SJCRH30 (cell line): ENCODE measurements around the gene GPR132. TPM values are rescaled to one million over a fixed set of nuclear protein-coding genes. Genes with fewer than 3 reads are reported as not detected.
"Not testable (repeated sequence)": the region's sequence is repeated elsewhere in the genome, so short reads cannot be mapped to it uniquely, and the experiment has no call there.

Experiments
- DNase-seq, 2 experiments: peaks; one replicate each; pipeline ENCODE4 v3.0.0-alpha.2; 2015 to 2020
- H3K27ac ChIP-seq: fragments of 250-450 bp; sonication (Bioruptor Pico); 2 replicates; pipeline ENCODE4 v1.5.1; 2020; ENCODE audit warnings: mild to moderate bottlenecking, moderate library complexity
- H3K27me3 ChIP-seq: fragments of 250-450 bp; sonication (Bioruptor Pico); 2 replicates; pipeline ENCODE4 v1.5.1; 2020; ENCODE audit warnings: mild to moderate bottlenecking, moderate library complexity
- H3K36me3 ChIP-seq: fragments of 250-450 bp; sonication (Bioruptor Pico); 2 replicates; pipeline ENCODE4 v1.5.1; 2020; ENCODE audit warnings: mild to moderate bottlenecking, moderate library complexity
- H3K4me1 ChIP-seq: fragments of 250-450 bp; sonication (Bioruptor Pico); 2 replicates; pipeline ENCODE4 v1.5.1; 2020; ENCODE audit warnings: mild to moderate bottlenecking, moderate library complexity
- H3K4me3 ChIP-seq: fragments of 250-450 bp; sonication (Bioruptor Pico); 2 replicates; pipeline ENCODE4 v1.5.1; 2020; ENCODE audit warnings: mild to moderate bottlenecking, moderate library complexity
- H3K9me3 ChIP-seq: fragments of 250-450 bp; sonication (Bioruptor Pico); replicated peaks from 2 replicates; pipeline ENCODE4 v1.5.1; 2020; ENCODE audit warnings: mild to moderate bottlenecking, moderate library complexity
- total RNA-seq: library from RNA; depleted of rRNA; stranded (reverse); fragments of >200 nt; shearing (Covaris generic); gene quantifications from 2 replicates; pipeline ENCODE4 v1.2.3, GENCODE V29; 2014

GPR132 gene
- total RNA-seq, 1 experiment from 2014 or later = 0.40 TPM

- Histone ChIP-seq H3K4me3 (no peak overlapping the region), H3K27ac (no peak overlapping the region)
These were observed 21.6 kb upstream of the GPR132 start for GRCh38 chr14:105086833-105087307.

GRCh38 chr14:105085766-105086165, 20.5 kb upstream of the GPR132 start:
- H3K4me3 ChIP-seq = no peak overlapping the region
- no peaks in the 10 kb centered on the region for H3K27me3 ChIP-seq
- no peak overlapping the region for H3K27ac ChIP-seq
- H3K9me3 ChIP-seq = no peaks in the 10 kb centered on the region
- H3K4me1 ChIP-seq = peaks cover 6% of the 10 kb centered on the region
- DNase-seq = no peak
- H3K36me3 ChIP-seq = no peaks in the 10 kb centered on the region

More at GRCh38 chr14:105086833-105087307, 21.6 kb upstream of the GPR132 start:
- H3K36me3 ChIP-seq = no peaks in the 10 kb centered on the region
- peaks cover 11% of the 10 kb centered on the region for H3K4me1 ChIP-seq
- no peaks in the 10 kb centered on the region for H3K27me3 ChIP-seq
- DNase-seq = peak in 1 of 2 experiments; percentile 47
- H3K9me3 ChIP-seq = no peaks in the 10 kb centered on the region

- H3K4me3 ChIP-seq = no peak overlapping the region
- no peaks in the 10 kb centered on the region; the same call in 1 of the 2 replicates for H3K9me3 ChIP-seq
- peaks cover 3% of the 10 kb centered on the region for H3K4me1 ChIP-seq
- peak in 1 of 2 experiments; percentile 39 for DNase-seq
- H3K27me3 ChIP-seq = no peaks in the 10 kb centered on the region
- no peak overlapping the region for H3K27ac ChIP-seq
- H3K36me3 ChIP-seq = no peaks in the 10 kb centered on the region
These were observed 19.7 kb upstream of the GPR132 start for GRCh38 chr14:105084741-105085571.

GRCh38 chr14:105083926-105084685, 18.9 kb upstream of the GPR132 start:
- DNase-seq = no peak
- Histone ChIP-seq H3K27ac (no peak overlapping the region), H3K4me3 (no peak overlapping the region), H3K4me1 (peaks cover 3% of the 10 kb centered on the region), H3K27me3 (no peaks in the 10 kb centered on the region), H3K36me3 (no peaks in the 10 kb centered on the region), H3K9me3 (no peaks in the 10 kb centered on the region; the same call in 1 of the 2 replicates)

- no peaks in the 10 kb centered on the region; the same call in 1 of the 2 replicates for H3K9me3 ChIP-seq
- no peak overlapping the region for H3K4me3 ChIP-seq
- H3K27me3 ChIP-seq = no peaks in the 10 kb centered on the region
- no peak overlapping the region for H3K27ac ChIP-seq
- no peak for DNase-seq
- no peaks in the 10 kb centered on the region for H3K36me3 ChIP-seq
- no peaks in the 10 kb centered on the region; the same call in none of the 2 replicates for H3K4me1 ChIP-seq
These were observed 17.5 kb upstream of the GPR132 start for GRCh38 chr14:105082703-105083102.

GRCh38 chr14:105081473-105081872, 16.2 kb upstream of the GPR132 start:
- H3K4me1 ChIP-seq, H3K27ac ChIP-seq, H3K36me3 ChIP-seq, H3K9me3 ChIP-seq, DNase-seq, H3K27me3 ChIP-seq, H3K4me3 ChIP-seq: not testable (repeated sequence)

- no peak for DNase-seq
These were observed 14.9 kb upstream of the GPR132 start for GRCh38 chr14:105080161-105080560.

GRCh38 chr14:105078294-105078693, 13.1 kb upstream of the GPR132 start:
- no peaks in the 10 kb centered on the region for H3K27me3 ChIP-seq
- no peaks in the 10 kb centered on the region; the same call in 1 of the 2 replicates for H3K9me3 ChIP-seq
- H3K4me1 ChIP-seq = peaks cover 14% of the 10 kb centered on the region; the same call in 1 of the 2 replicates
- no peak overlapping the region for H3K4me3 ChIP-seq
- no peak for DNase-seq
- H3K27ac ChIP-seq = no peak overlapping the region
- H3K36me3 ChIP-seq = no peaks in the 10 kb centered on the region

More at GRCh38 chr14:105080161-105080560, 14.9 kb upstream of the GPR132 start:
- peaks cover 7% of the 10 kb centered on the region for H3K4me1 ChIP-seq
- no peaks in the 10 kb centered on the region for H3K36me3 ChIP-seq
- H3K27me3 ChIP-seq = no peaks in the 10 kb centered on the region
- no peak overlapping the region for H3K4me3 ChIP-seq
- no peaks in the 10 kb centered on the region; the same call in 1 of the 2 replicates for H3K9me3 ChIP-seq
- no peak overlapping the region for H3K27ac ChIP-seq

- DNase-seq = no peak
- H3K4me3 ChIP-seq = no peak overlapping the region
- no peaks in the 10 kb centered on the region; the same call in 1 of the 2 replicates for H3K9me3 ChIP-seq
- no peaks in the 10 kb centered on the region for H3K36me3 ChIP-seq
- no peak overlapping the region for H3K27ac ChIP-seq
- no peaks in the 10 kb centered on the region for H3K27me3 ChIP-seq
- peaks cover 14% of the 10 kb centered on the region; the same call in 1 of the 2 replicates for H3K4me1 ChIP-seq
These were observed 12.4 kb upstream of the GPR132 start for GRCh38 chr14:105077649-105077995.

GRCh38 chr14:105076805-105077648, 11.8 kb upstream of the GPR132 start:
- Histone ChIP-seq H3K27ac (no peak overlapping the region), H3K4me1 (peaks cover 14% of the 10 kb centered on the region; the same call in 1 of the 2 replicates), H3K36me3 (no peaks in the 10 kb centered on the region), H3K4me3 (no peak overlapping the region), H3K9me3 (no peaks in the 10 kb centered on the region; the same call in 1 of the 2 replicates), H3K27me3 (no peaks in the 10 kb centered on the region)
- DNase-seq = no peak

- Histone ChIP-seq H3K4me1 (peaks cover 14% of the 10 kb centered on the region; the same call in 1 of the 2 replicates), H3K27ac (no peak overlapping the region), H3K4me3 (no peak overlapping the region), H3K9me3 (no peaks in the 10 kb centered on the region; the same call in 1 of the 2 replicates), H3K27me3 (no peaks in the 10 kb centered on the region), H3K36me3 (no peaks in the 10 kb centered on the region)
- no peak for DNase-seq
These were observed 11.1 kb upstream of the GPR132 start for GRCh38 chr14:105076296-105076804.

- no peaks in the 10 kb centered on the region; the same call in 1 of the 2 replicates for H3K9me3 ChIP-seq
- H3K36me3 ChIP-seq = no peaks in the 10 kb centered on the region
- H3K4me3 ChIP-seq = peak overlapping the region; percentile 40
- peak overlapping the region; percentile 42 for H3K27ac ChIP-seq
- H3K27me3 ChIP-seq = no peaks in the 10 kb centered on the region
- peak; percentile 87 to 88 for DNase-seq
- H3K4me1 ChIP-seq = peaks cover 17% of the 10 kb centered on the region
These were observed 10.4 kb upstream of the GPR132 start for GRCh38 chr14:105075379-105076295.

GRCh38 chr14:105074601-105075053, 9.4 kb upstream of the GPR132 start:
- Histone ChIP-seq H3K36me3 (no peaks in the 10 kb centered on the region), H3K4me1 (peaks cover 25% of the 10 kb centered on the region), H3K27me3 (no peaks in the 10 kb centered on the region), H3K27ac (no peak overlapping the region), H3K4me3 (no peak overlapping the region), H3K9me3 (no peaks in the 10 kb centered on the region)
- DNase-seq = peak; percentile 56 to 74
